Fibroblast of peridontal ligament (primary cell): ENCODE data around the gene EFNB3.

Source experiments
- DNase-seq: peaks from one replicate; pipeline ENCODE4 v3.0.0-alpha.2; 2010; ENCODE audit errors: extremely low read depth

EFNB3 gene

DNA sequence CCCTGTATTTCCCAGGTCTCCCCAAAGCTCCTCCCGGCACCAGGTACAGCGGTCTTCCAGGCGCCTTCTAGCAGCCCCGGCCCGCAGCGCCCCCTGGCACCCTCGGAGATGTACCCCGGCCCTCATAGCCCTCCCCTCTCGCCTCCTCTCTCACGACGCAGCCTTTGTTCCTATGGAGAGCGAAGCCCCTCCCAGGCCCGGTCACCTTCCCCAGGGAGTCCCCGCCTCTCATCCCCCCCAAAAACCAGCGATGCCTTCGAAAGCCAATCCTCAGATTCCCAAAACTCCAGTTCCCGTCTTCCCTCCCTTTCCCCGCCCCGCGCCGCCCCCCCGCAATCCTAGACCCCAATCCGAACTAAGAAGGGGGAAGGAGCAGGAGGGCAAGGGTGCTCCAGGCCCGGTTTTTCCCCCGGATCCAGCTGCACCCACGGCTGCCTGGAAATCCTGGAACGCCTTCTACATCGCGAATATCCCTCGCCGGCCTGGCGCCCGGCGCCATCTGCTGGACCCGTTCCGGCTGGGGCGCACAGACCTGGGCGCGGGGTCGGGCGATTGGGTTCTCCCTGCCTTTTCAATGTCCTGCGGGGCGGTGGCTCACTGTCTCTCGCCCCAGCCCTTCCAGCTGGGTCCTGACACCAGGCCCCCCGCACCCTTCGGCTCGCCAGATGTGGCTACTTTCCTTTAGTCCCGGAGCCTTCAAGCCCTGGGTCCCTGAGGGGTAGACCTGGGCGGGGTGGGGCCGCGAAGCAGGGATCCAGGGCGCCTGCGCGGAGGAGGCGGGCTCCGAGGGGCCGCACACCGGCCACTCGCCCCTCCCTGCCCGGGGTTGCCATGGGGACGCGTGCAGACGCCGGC is 12.1 kb downstream of the EFNB3 start, which contains the start of gene DNAH2:
Gene DNAH2, plus strand, starts transcription at position 844 of the 855 bp plus-strand sequence. CDS start 1,991 bp downstream, outside the sequence.
- peak; percentile 88 for DNase-seq

DNA sequence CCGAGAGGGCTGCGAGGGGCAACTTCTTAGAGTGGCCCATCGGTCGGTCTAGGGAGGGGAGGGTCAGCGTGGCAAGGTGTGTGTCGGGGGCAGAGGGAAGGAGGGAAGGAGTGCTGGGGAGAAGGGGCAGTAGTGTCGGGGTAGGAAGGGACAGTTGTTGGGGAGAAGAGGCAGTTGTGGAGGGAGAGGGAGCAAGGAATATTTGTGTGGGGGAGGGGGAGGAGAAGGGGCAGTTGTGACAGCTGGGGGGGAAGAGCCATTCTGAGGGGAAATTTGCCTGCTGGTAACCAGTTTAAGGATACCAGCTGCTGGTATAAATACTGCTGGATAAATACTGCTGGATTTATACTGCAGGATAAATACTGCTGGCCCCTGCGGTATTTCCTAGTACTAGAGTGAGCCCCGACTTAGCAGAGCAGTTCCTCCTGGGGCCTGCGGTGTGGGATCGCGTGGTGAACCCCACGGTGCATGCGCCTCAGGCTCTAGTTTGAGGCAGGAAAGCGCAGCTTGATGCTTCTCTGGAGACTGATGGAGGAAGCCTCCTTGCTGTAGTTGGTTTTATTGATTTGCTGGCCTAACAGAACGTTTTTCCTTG is 12.9 kb downstream of the EFNB3 start:
- peak; percentile 48 for DNase-seq

DNA sequence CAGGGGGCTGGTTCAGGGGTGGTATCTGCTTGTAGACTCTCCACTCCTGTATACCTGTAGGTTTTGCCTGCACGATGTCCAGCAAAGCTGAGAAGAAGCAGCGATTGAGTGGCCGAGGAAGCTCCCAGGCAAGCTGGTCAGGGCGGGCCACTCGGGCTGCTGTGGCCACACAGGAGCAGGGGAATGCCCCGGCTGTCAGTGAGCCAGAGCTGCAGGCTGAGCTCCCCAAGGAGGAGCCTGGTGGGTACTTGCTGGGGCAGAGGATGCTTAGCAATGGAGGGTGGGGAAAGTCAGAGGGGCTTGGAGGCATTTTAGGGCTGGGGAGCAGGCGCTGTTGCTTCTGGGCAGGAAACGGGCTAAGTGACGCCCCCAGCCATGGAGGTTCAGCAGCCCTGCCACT is 14.7 kb downstream of the EFNB3 start:
- DNase-seq, result no peak

DNA sequence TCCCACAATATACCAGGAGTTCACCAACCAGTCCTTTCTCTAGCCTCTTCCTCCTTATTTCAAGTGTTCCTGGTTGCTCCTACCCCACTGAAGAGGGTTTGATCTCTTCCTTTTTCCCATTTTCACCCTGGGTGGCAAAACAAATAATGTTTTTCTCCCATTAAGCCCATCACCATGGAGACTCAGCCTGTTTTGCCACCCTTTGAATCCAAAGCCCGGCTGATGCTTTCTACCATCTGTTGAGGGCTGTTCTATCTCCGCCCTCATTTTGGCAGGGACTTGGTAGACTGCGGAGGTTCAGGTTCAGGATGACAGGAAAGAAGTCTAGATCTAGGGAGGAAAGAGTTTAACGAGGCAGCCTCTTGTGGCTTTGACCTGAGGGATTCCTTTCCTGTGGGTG is 15.1 kb downstream of the EFNB3 start:
- DNase-seq, result no peak

DNA sequence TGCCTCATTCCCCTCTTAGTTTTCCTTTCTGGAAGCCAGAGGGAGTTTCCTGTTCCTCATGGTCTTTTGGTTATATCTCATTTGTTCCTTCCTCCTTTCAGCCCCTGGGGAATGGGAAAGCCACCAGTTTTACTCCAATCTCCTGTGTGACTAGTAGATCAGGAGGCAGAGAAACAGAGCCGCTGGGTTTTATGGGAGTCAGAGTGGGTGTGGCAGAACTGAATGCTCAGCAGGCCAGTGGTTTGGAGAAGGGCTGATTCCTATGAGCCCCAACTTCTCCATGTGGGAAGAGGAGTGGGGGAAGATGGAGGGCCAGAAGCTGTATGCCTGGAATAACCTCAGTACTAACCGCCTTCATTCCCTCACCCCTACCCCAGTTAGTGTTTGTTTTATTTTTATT is 16.6 kb downstream of the EFNB3 start:
- DNase-seq, result no peak

DNA sequence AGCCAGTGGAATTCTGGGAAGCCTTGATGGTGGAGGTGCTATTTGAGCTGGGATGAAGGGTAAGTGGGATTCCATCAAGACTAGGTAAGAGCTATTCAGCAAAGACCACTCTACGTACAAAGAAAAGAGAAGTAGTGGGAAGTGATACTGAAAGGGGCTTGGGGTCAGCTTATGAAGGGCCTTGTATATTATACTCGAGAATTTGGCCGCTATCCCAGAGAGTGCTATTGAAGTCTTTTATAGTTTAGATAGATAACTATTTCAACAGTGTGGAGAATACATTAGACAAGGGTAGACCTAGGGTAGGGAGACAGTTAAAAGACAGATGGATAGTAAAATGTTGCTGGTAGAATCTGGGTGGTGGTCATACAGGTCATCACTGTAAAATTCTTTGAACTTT is 22.9 kb downstream of the EFNB3 start:
- no peak for DNase-seq

DNA sequence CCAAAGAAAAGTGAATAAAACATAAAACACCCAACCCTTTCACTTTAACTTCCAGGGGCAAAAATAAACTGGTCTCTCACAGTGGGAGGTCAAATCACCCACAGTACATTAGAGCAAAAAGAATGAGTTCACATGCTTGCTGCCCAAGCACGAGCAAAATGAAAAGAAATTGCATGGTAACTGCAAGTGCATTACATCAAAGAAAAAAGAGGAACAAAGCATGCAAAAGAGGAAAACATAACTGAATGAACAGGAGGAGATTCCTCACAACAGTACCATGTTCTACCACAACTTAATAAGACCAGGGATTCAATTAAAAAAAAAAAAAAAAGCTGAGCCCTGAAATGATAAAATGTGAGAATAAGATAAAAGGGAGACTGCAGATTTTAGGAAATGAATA is 24.8 kb downstream of the EFNB3 start:
- DNase-seq, result no peak

DNA sequence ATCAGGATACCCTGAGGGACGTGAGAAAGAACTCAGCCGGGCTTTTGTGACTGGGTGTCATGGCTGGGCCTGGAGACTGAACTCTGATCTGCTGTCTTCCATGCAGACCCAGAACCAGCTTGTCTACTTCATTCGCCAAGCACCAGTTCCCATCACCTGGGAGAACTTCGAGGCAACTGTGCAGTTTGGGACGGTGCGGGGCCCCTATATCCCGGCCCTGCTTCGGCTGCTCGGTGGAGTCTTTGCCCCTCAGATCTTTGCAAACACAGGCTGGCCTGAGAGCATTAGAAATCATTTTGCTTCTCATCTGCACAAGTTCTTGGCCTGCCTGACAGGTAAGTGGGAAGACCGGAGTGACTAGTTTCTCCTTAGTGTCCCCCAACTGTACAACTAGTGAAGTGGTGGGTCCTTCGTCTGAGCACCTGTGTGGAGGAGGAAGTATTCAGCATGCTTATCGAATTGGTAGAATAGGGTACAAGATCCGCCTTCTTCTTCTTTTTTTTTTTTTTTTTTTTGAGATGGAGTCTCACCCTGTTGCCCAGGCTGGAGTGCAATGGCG is 28.1 kb downstream of the EFNB3 start:
- no peak for DNase-seq

DNA sequence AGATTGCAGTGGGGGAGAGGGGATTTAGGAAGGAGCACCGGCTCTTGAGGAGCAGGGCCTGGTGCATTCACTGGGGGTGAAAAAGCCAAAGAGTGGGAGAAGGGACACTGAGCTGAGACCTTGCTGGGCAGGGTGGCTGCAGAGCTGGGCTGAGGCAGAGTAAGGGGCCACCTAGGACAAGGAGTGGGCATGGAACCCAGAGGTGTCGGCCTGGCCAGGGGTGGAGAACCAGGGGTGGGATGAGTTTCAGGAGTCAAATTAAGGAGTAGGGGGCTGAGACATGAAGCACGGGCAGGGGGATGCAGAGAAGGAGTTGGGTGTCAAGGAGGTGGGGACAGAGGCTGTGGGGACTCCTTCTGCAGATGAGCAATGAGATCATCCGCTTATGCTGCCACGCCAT is 32.6 kb downstream of the EFNB3 start:
- DNase-seq, result no peak

DNA sequence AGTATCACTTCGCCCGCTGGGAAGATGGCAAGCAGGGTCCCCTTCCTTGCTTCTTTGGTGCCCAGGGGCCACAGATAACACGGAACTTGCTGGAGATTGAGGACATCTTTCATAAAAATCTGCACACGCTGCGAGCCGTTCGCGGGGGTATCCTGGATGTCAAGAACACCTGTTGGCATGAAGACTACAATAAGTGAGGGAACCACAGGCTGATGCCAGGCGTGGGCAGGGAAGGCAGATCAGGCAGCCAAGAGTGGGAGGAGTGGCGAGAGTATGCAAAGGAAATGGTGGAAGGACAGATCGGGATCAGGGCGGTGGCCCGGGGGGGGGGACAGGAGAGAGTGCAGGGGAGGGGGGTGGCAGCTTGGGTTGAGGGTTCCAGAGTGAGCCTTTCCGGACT is 34.7 kb downstream of the EFNB3 start:
- no peak for DNase-seq

DNA sequence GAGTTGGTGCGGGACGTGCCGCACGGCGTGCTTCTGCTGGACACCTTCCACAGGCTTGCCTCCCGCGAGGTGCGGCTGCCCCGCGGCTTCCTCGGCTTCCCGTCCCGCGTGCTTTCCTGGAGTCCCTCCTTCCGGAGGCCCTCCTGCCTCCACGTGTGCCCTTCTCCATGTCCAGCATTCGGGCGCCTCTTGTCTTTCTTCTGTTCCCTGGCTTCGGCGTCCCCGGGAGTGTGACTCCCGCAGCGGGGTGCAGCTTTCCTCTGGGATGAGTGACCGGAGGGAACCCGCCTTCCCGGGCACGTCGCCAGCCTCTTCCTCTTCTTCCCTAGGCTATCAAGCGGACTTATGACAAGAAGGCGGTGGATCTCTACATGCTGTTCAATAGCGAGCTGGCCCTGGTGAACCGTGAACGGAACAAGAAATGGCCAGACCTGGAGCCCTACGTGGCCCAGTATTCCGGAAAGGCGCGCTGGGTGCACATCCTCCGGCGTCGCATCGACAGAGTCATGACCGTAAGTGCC is 35.5 kb downstream of the EFNB3 start:
- DNase-seq, result no peak

DNA sequence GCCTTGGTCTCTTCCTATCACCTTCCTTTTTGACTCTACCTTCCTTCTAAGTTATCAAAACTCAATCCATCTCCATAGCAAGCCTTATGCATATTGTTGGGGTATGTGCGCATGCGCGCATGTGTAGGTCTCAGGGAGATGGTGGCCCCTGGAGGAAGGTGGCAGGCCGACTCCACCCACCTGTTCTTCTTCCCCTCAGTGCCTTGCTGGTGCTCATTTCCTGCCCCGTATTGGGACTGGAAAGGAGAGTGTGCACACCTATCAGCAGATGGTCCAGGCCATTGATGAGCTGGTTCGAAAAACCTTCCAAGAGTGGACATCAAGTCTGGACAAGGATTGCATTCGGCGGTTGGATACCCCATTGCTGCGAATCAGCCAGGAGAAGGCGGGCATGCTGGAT is 37.7 kb downstream of the EFNB3 start:
- no peak for DNase-seq

DNA sequence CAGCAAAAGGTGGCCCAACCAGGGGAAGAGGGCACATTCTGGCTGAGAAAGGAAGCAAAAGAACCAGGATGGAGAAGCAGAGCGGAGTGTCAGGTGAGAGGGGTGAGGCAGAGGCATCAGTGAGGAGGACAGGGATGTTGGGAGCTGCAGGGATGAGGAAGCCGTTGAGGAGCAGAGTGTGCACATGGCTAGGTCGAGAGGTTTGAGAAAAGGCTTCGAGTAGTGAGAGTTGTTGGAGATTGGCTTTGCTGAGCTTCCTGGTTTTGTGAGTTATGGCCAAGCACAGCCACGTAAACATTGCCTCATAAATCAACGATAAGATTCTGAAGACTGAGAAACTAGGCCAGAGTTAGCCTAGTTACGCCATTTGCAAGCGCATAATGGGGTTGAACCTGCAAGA is 39.4 kb downstream of the EFNB3 start:
- DNase-seq, result no peak

DNA sequence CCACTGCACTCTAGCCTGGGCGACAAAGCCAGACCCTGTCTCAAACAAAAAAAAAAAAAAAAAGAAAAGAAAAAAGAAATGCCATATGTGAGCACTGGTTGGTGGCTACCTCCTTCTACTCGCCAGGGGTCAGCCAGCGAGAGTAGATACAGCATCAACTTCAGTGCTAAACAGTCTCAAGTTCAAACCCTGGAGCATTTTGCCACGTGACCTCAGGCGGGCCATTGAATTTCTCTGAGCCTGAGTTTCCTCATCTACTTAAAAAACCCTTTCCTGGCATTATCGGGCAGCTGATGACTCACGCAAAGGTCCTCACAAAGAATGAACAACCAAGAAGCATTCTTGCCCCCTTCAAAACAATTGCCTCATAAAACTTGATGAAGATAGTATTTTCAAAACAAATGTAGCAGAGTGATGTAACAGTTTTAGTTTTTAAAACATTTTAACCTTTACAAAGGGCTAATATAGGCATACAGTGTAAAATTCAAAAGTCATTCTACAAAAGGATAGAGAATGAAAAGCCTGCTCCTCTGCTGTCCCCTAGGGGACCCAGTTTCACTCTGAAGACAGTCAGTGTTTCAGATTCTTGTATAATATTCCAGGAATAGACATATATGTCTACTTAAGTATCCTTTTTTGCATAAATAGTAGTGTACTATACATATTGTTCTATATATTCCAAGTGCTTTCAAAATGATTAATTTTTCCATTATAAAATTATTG is 40.9 kb downstream of the EFNB3 start:
- peak; percentile 86 for DNase-seq

DNA sequence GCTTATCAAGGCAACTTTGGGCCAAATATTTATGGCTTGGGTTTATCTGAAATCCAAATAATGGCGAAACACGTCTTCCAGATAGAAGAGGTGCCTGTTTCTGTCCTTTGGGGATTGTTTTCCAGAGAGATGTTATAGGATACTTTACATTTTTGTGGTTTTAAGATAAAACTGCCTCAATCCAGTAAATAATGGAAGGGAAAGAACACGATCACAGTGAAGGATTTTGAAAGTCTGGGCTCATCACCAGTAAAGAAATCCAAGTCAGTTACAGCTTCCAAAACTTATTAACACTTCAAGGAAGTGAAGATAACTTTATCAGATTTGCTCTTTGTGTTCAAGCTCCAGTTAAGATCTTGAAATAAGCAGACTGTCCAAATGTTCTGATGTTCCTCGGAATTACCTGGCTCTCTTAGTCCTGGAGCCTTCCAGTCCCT is 42.7 kb downstream of the EFNB3 start:
- DNase-seq, result peak; percentile 52

DNA sequence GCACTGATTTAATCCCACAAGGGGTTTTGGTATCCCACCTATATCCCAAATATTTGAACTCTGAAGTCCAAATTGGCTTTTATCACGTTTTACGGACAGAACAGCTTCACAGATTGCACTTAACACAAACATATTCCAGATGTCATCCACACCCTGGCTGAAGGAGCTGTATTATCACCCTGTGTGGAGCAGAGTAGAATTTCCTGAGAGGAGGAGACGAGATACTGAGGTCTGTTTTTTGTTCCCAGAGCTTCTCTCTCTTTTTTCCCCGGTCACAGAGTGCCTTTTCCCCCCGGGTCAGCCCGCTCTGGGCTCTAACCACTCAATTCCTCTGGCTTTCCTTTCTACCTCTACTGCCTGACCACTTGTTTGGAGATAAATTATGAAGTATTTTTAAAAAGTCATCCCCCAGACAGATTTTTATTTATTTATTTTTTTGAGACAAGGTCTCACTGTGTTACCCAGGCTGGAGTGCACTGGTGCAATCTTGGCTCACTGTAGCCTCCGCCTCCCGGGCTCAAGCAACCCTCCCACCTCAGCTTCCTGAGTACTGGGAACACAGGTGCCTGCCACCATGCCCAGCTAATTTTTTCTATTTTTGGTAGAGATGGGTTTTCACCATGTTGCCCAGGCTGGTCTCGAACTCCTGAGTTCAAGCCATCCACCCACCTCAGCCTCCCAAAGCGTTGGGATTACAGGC is 43.2 kb downstream of the EFNB3 start:
- peak; percentile 28 for DNase-seq

DNA sequence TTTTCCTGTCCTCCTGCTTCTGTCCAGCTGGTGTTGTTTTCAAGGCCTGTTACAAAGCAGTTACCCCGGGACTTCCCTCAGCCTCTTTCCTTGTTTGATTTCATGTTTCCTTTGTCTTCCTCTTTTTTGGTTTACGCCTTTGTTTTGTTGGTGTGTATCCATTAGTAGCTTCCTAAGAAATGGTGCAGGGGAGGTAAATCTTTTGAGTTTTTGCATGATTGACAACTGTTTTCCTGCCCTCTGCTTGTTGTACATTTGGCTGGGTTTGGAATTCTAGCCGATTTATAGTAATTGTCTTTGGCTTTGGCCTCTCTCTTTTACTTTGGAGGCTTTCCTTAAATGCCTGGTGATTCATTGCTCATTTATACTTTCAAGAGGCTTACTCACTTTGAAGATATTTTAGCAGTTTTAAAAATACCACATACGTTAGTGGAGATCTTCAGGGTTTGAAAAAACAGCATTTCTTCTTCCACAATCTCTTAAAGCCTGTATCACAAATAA is 45.4 kb downstream of the EFNB3 start:
- peak; percentile 93 for DNase-seq

DNA sequence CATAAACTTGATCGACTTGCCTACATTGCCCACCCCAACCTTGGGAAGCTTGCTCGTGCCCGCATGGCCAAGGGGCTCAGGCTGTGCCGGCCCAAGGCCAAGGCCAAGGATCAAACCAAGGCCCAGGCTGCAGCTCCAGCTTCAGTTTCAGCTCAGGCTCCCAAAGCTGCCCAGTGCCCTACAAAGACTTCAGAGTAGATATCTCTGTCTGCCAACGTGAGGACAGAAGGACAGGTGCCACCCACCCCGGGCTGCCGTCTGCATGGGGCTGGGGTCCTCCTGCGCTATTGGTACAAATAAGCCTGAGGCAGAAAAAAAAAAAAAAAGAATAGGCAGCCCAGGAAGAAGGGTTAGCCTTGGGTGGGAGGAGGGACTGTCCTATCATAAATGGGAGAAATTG is 49.7 kb downstream of the EFNB3 start:
- no peak for DNase-seq

DNA sequence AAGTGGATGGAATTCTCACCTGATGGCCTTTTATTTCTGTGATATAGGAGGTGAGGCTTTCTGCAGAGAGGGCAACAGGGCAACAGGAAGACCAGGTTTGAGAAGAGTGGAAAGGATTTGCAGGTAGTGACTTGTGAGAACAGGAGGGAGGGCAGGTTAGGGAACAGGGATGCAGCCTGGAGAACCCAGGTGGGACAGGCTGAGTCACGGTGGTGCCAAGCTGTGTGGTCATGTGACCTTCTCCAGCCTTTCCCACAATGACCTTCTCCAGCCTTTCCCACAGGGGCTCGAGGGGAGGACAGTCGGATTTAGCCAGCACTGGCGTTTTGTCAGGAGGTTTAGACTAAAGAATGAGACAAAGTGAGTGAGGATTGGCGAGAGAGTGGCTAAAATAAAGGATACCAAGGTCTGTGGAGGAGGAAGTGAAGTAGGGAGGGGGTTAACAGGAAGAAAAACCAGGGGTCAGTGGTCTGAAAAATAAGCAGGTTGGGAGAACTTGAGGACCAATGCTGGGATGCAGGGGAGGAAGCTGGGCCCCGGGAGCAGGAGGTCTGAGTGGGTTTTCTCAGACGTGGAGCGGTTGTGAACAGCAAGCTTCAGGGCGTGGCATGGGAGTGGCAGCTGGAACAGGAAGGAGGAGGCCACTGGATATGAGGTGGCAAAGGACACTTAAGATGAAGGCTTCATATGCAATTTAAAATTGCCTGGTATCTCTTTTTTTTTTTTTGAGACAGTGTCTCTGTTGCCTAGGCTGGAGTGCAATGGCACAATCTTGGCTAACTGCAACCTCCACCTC is 50.3 kb downstream of the EFNB3 start:
- DNase-seq, result no peak

DNA sequence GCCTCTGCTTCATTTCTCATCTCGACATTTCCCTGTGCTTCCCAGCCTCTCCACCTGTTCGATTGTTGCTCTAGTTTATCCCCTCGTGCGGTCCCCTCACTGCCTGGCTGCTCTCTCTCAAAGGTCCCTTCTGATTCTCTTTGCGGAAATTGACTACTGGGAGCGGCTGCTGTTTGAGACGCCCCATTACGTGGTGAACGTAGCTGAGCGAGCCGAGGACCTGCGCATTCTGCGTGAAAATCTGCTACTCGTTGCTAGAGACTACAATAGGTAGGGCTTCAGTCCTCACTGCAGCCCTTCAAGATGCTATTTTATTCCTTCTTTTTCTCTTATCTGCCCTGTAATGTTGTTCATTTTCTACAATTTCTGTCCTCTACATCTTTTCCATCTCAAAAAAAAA is 52.0 kb downstream of the EFNB3 start:
- no peak for DNase-seq
